GM23338 (cell line): ENCODE results near the gene CHRM4. TPM values are rescaled to one million over a fixed set of nuclear protein-coding genes. Genes with fewer than 3 reads are reported as not detected.
A peak's percentile ranks its signal among the peaks of the same experiment; 100 is the strongest.

Experiments used
- ATAC-seq: fragments of 200-7000 bp; cut with Tn5 transposase; 3 replicates; pipeline ENCODE4 v1.9.1; 2020
- DNase-seq: peaks from one replicate; pipeline ENCODE4 v3.0.0-alpha.2; 2015; ENCODE audit warnings: low spot score
- H2AFZ ChIP-seq: fragments of 200-600 bp; sonication (generic); 2 replicates; pipeline ENCODE4 v1.8.0; 2016; ENCODE audit warnings: antibody characterized with exemption, mild to moderate bottlenecking, moderate library complexity
- H3F3A ChIP-seq: fragments of 200-600 bp; sonication (generic); replicated peaks from 2 replicates; pipeline ENCODE4 v1.8.0; 2017; ENCODE audit warnings: antibody characterized with exemption, mixed run types, low read depth
- H3K27ac ChIP-seq: fragments of 200-600 bp; sonication (generic); 2 replicates; pipeline ENCODE4 v1.6.1; 2016; ENCODE audit warnings: low read depth
- H3K27me3 ChIP-seq: fragments of 200-600 bp; sonication (generic); 2 replicates; pipeline ENCODE4 v1.8.0; 2016; ENCODE audit warnings: mild to moderate bottlenecking, mixed run types, moderate library complexity; ENCODE audit not compliant: insufficient read depth
- H3K36me3 ChIP-seq: fragments of 200-600 bp; sonication (generic); 2 replicates; pipeline ENCODE4 v1.8.0; 2016; ENCODE audit warnings: mild to moderate bottlenecking; ENCODE audit not compliant: insufficient read depth
- H3K4me1 ChIP-seq: fragments of 200-600 bp; sonication (generic); 2 replicates; pipeline ENCODE4 v1.8.0; 2016; ENCODE audit warnings: mild to moderate bottlenecking, moderate library complexity; ENCODE audit not compliant: insufficient read depth
- H3K4me2 ChIP-seq: fragments of 200-600 bp; sonication (generic); 2 replicates; pipeline ENCODE4 v1.7.1; 2017; ENCODE audit warnings: mixed run types
- H3K4me3 ChIP-seq: fragments of 200-600 bp; sonication (generic); 2 replicates; pipeline ENCODE4 v1.6.1; 2016; ENCODE audit warnings: mixed run types
- H3K79me2 ChIP-seq: fragments of 200-600 bp; sonication (generic); replicated peaks from 2 replicates; pipeline ENCODE4 v1.8.0; 2017; ENCODE audit warnings: mild to moderate bottlenecking; ENCODE audit not compliant: insufficient read depth
- H3K9me2 ChIP-seq: fragments of 200-600 bp; sonication (generic); 2 replicates; pipeline ENCODE4 v1.8.0; 2017; ENCODE audit not compliant: insufficient read depth
- H4K20me1 ChIP-seq: fragments of 200-600 bp; sonication (generic); replicated peaks from 2 replicates; pipeline ENCODE4 v1.8.0; 2017; ENCODE audit warnings: mild to moderate bottlenecking; ENCODE audit not compliant: insufficient read depth
- H3K27ac Mint-ChIP-seq: 2 replicates; pipeline ENCODE4 v1.8.0; 2020; ENCODE audit warnings: inconsistent platforms, mild to moderate bottlenecking, moderate library complexity, mixed read lengths
- H3K27me3 Mint-ChIP-seq: 3 replicates; pipeline ENCODE4 v1.8.0; 2022; ENCODE audit warnings: low read depth, mild to moderate bottlenecking, moderate library complexity, mixed read lengths, inconsistent platforms; ENCODE audit not compliant: insufficient read depth, poor library complexity
- H3K36me3 Mint-ChIP-seq: 3 replicates; pipeline ENCODE4 v1.8.0; 2021; ENCODE audit warnings: low read depth, mild to moderate bottlenecking, inconsistent platforms, moderate library complexity, mixed read lengths
- H3K4me1 Mint-ChIP-seq: 3 replicates; pipeline ENCODE4 v1.8.0; 2020; ENCODE audit warnings: mild to moderate bottlenecking, inconsistent platforms, mixed read lengths
- H3K4me3 Mint-ChIP-seq: 3 replicates; pipeline ENCODE4 v1.8.0; 2021; ENCODE audit warnings: moderate library complexity, mild to moderate bottlenecking, inconsistent platforms, mixed read lengths
- H3K9me3 Mint-ChIP-seq: 3 replicates; pipeline ENCODE4 v1.8.0; 2020; ENCODE audit warnings: moderate library complexity, mild to moderate bottlenecking, inconsistent platforms, mixed read lengths
- EZH2phosphoT487 ChIP-seq: fragments of 200-600 bp; sonication (generic); IDR thresholded peaks from one replicate; pipeline ENCODE4 v1.8.1; 2018; ENCODE audit warnings: antibody characterized with exemption; ENCODE audit not compliant: unreplicated experiment
- JUNB ChIP-seq: IDR thresholded peaks from one replicate; pipeline ENCODE4 v1.6.1; 2016; ENCODE audit warnings: antibody characterized with exemption; ENCODE audit not compliant: unreplicated experiment
- NANOG ChIP-seq: IDR thresholded peaks from 2 replicates; pipeline ENCODE4 v1.6.1; 2016; ENCODE audit warnings: antibody characterized with exemption, borderline replicate concordance
- POLR2AphosphoS5 ChIP-seq: IDR thresholded peaks from 2 replicates; pipeline ENCODE4 v1.6.1; 2016; ENCODE audit warnings: antibody characterized with exemption, low read depth
- REST ChIP-seq: IDR thresholded peaks from one replicate; pipeline ENCODE4 v1.6.1; 2018; ENCODE audit warnings: antibody characterized with exemption; ENCODE audit not compliant: unreplicated experiment
- STAT1 ChIP-seq: IDR thresholded peaks from one replicate; pipeline ENCODE4 v1.6.1; 2016; ENCODE audit warnings: antibody characterized with exemption; ENCODE audit not compliant: unreplicated experiment
- ZNF114 ChIP-seq: fragments of 250-450 bp; sonication (Bioruptor Pico); IDR thresholded peaks from 2 replicates; pipeline ENCODE4 v1.5.0; 2020; ENCODE audit warnings: mild to moderate bottlenecking, moderate library complexity
- ZNF331 ChIP-seq: fragments of 250-450 bp; sonication (Bioruptor Pico); IDR thresholded peaks from 2 replicates; pipeline ENCODE4 v1.5.0; 2020; ENCODE audit warnings: low read depth, mild to moderate bottlenecking, moderate library complexity
- polyA plus RNA-seq: library from polyadenylated mRNA; unstranded; fragments of >200 nt; fragmentation: Nextera tagmentation; extraction: Ambion mirVana; gene quantifications from 2 replicates; pipeline ENCODE4 v1.2.1, GENCODE V29; 2016
- total RNA-seq: library from RNA; depleted of rRNA; stranded (reverse); fragments of >200 nt; shearing (Covaris generic); gene quantifications from 2 replicates; pipeline ENCODE4 v1.2.3, GENCODE V29; 2014
- TF ChIP-seq, protein P1 (sequence below): fragments of 250-450 bp; sonication (Bioruptor Pico); IDR thresholded peaks from 2 replicates; pipeline ENCODE4 v1.5.0; 2020; ENCODE audit warnings: mild to moderate bottlenecking, moderate library complexity
- TF ChIP-seq, protein P2 (sequence below), 2 experiments: fragments of 200-600 bp in 1 of 2; sonication (generic) in 1 of 2; conservative IDR thresholded peaks; 2 replicates each; pipeline versions ENCODE4 v1.5.1 to v1.6.1; 2016 to 2017; ENCODE audit warnings: antibody characterized with exemption in 2 of 2, low read depth in 2 of 2, mild to moderate bottlenecking in 2 of 2, moderate library complexity in 1 of 2

CHRM4 gene
- total and polyA plus RNA-seq, 2 experiments from 2014 or later, result 0.97 TPM; not detected in 1

- Histone ChIP-seq H3K36me3 (no peaks in the 10 kb centered on the region; the same call in 1 of the 2 replicates), H4K20me1 (peaks cover 7% of the 10 kb centered on the region), H3K79me2 (no peaks in the 10 kb centered on the region), H3F3A (peaks cover 32% of the 10 kb centered on the region), H3K4me1 (peaks cover 29% of the 10 kb centered on the region), H3K4me2 (no peak overlapping the region), H3K4me3 (no peak overlapping the region), H2AFZ (no peak overlapping the region), H3K9me2 (no peaks in the 10 kb centered on the region), H3K27ac (no peak overlapping the region), H3K27me3 (peaks cover 22% of the 10 kb centered on the region)
- Mint-ChIP-seq H3K27ac (no peak overlapping the region), H3K4me3 (peak overlapping the region; percentile 24; the same call in 1 of the 3 replicates), H3K27me3 (peaks cover 40% of the 10 kb centered on the region), H3K4me1 (peaks cover 35% of the 10 kb centered on the region), H3K36me3 (peaks cover 11% of the 10 kb centered on the region), H3K9me3 (no peaks in the 10 kb centered on the region; the same call in 1 of the 3 replicates)
- DNase-seq (no peak), ATAC-seq (no peak)
- TF ChIP-seq POLR2AphosphoS5 (0 out of 2 replicates have a peak, but pooled peaks have one; percentile 19), ZNF331 (CRISPR knock-in tag) (no peak)
Measured at GRCh38 chr11:46383974-46384701, 7.4 kb downstream of the CHRM4 start.

- Mint-ChIP-seq H3K36me3 (peaks cover 11% of the 10 kb centered on the region), H3K9me3 (no peaks in the 10 kb centered on the region; the same call in 1 of the 3 replicates), H3K4me1 (peaks cover 34% of the 10 kb centered on the region), H3K27ac (no peak overlapping the region), H3K4me3 (peak overlapping the region; percentile 24; the same call in 1 of the 3 replicates), H3K27me3 (peaks cover 34% of the 10 kb centered on the region)
- Histone ChIP-seq H3K4me3 (no peak overlapping the region), H3K27me3 (peaks cover 15% of the 10 kb centered on the region), H3K79me2 (no peaks in the 10 kb centered on the region), H3K4me2 (no peak overlapping the region), H4K20me1 (no peaks in the 10 kb centered on the region; the same call in 1 of the 2 replicates), H3K9me2 (no peaks in the 10 kb centered on the region), H3K27ac (no peak overlapping the region), H3F3A (peaks cover 34% of the 10 kb centered on the region), H2AFZ (no peak overlapping the region), H3K36me3 (no peaks in the 10 kb centered on the region; the same call in 1 of the 2 replicates), H3K4me1 (peaks cover 27% of the 10 kb centered on the region)
- ATAC-seq (no peak), DNase-seq (no peak)
- TF ChIP-seq POLR2AphosphoS5 (no peak), NANOG (no peak), STAT1 (no peak), ZNF114 (no peak), REST (no peak), EZH2phosphoT487 (no peak), JUNB (no peak)
- TF ChIP-seq, protein P1, sequence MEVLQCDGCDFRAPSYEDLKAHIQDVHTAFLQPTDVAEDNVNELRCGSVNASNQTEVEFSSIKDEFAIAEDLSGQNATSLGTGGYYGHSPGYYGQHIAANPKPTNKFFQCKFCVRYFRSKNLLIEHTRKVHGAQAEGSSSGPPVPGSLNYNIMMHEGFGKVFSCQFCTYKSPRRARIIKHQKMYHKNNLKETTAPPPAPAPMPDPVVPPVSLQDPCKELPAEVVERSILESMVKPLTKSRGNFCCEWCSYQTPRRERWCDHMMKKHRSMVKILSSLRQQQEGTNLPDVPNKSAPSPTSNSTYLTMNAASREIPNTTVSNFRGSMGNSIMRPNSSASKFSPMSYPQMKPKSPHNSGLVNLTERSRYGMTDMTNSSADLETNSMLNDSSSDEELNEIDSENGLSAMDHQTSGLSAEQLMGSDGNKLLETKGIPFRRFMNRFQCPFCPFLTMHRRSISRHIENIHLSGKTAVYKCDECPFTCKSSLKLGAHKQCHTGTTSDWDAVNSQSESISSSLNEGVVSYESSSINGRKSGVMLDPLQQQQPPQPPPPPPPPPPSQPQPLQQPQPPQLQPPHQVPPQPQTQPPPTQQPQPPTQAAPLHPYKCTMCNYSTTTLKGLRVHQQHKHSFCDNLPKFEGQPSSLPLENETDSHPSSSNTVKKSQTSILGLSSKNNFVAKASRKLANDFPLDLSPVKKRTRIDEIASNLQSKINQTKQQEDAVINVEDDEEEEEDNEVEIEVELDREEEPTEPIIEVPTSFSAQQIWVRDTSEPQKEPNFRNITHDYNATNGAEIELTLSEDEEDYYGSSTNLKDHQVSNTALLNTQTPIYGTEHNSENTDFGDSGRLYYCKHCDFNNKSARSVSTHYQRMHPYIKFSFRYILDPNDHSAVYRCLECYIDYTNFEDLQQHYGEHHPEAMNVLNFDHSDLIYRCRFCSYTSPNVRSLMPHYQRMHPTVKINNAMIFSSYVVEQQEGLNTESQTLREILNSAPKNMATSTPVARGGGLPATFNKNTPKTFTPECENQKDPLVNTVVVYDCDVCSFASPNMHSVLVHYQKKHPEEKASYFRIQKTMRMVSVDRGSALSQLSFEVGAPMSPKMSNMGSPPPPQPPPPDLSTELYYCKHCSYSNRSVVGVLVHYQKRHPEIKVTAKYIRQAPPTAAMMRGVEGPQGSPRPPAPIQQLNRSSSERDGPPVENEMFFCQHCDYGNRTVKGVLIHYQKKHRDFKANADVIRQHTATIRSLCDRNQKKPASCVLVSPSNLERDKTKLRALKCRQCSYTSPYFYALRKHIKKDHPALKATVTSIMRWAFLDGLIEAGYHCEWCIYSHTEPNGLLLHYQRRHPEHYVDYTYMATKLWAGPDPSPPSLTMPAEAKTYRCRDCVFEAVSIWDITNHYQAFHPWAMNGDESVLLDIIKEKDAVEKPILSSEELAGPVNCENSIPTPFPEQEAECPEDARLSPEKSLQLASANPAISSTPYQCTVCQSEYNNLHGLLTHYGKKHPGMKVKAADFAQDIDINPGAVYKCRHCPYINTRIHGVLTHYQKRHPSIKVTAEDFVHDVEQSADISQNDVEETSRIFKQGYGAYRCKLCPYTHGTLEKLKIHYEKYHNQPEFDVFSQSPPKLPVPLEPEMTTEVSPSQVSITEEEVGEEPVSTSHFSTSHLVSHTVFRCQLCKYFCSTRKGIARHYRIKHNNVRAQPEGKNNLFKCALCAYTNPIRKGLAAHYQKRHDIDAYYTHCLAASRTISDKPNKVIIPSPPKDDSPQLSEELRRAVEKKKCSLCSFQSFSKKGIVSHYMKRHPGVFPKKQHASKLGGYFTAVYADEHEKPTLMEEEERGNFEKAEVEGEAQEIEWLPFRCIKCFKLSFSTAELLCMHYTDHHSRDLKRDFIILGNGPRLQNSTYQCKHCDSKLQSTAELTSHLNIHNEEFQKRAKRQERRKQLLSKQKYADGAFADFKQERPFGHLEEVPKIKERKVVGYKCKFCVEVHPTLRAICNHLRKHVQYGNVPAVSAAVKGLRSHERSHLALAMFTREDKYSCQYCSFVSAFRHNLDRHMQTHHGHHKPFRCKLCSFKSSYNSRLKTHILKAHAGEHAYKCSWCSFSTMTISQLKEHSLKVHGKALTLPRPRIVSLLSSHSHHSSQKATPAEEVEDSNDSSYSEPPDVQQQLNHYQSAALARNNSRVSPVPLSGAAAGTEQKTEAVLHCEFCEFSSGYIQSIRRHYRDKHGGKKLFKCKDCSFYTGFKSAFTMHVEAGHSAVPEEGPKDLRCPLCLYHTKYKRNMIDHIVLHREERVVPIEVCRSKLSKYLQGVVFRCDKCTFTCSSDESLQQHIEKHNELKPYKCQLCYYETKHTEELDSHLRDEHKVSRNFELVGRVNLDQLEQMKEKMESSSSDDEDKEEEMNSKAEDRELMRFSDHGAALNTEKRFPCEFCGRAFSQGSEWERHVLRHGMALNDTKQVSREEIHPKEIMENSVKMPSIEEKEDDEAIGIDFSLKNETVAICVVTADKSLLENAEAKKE (CRISPR knock-in tag), result no peak
- TF ChIP-seq, protein P2, sequence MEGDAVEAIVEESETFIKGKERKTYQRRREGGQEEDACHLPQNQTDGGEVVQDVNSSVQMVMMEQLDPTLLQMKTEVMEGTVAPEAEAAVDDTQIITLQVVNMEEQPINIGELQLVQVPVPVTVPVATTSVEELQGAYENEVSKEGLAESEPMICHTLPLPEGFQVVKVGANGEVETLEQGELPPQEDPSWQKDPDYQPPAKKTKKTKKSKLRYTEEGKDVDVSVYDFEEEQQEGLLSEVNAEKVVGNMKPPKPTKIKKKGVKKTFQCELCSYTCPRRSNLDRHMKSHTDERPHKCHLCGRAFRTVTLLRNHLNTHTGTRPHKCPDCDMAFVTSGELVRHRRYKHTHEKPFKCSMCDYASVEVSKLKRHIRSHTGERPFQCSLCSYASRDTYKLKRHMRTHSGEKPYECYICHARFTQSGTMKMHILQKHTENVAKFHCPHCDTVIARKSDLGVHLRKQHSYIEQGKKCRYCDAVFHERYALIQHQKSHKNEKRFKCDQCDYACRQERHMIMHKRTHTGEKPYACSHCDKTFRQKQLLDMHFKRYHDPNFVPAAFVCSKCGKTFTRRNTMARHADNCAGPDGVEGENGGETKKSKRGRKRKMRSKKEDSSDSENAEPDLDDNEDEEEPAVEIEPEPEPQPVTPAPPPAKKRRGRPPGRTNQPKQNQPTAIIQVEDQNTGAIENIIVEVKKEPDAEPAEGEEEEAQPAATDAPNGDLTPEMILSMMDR (conservative IDR thresholded peaks at IDR 0.05; ENCODE audit: low read depth in 2 of 2), result no peak
Measured at GRCh38 chr11:46383404-46383758, 8.2 kb downstream of the CHRM4 start.
